K562 (cell line): ENCODE data around the gene LBP. TPM values are rescaled to one million over a fixed set of nuclear protein-coding genes. Genes with fewer than 3 reads are reported as not detected.
A peak's percentile ranks its signal among the peaks of the same experiment; 100 is the strongest.

Source experiments
- ATAC-seq: fragments of 200-7000 bp; cut with Tn5 transposase; 3 replicates; pipeline ENCODE4 v1.9.1; 2020; ENCODE audit warnings: moderate library complexity
- BruUV-seq: library from RNA; stranded (reverse); fragments of 400-500 nt; replicated peaks from 2 replicates; lab custom pipeline; 2021; lab: Mats Ljungman, UMichigan
- CTCF ChIA-PET: fragments of 300-600 bp; formaldehyde crosslinking; extraction: SDS; loops from one replicate; lab custom pipeline; 2021; ENCODE audit warnings: low intra/inter-chr PET ratio; lab: Yijun Ruan, JAX
- POLR2A ChIA-PET: fragments of 300-600, 350-650 bp; sonication (Branson Sonifier 250); formaldehyde crosslinking; extraction: SDS; loops from one replicate; lab custom pipeline; 2021; ENCODE audit warnings: antibody characterized with exemption, inconsistent platforms; lab: Yijun Ruan, JAX
- DNase-seq, 4 experiments: peaks; one replicate each; pipeline versions ENCODE4 v3.0.0 to v3.0.0-alpha.2; 2011 to 2018; ENCODE audit warnings: low spot score in 3 of 4, mixed read lengths in 3 of 4; ENCODE audit errors: extremely low read depth in 1 of 4
- FAIRE-seq: peaks from 2 replicates; lab custom pipeline; 2011; peaks lifted over from hg19 to GRCh38; lab: Jason Lieb, UNC
- H2AFZ ChIP-seq: 2 replicates; pipeline ENCODE4 v1.6.0; 2011; ENCODE audit warnings: low read depth, low read length, control low read depth, inconsistent platforms
- H3K27ac ChIP-seq: fragments of 200-600 bp; 3 replicates; pipeline ENCODE4 v1.8.0; 2011; ENCODE audit warnings: low read depth, mild to moderate bottlenecking, control low read depth, inconsistent platforms, low read length, moderate library complexity, mixed read lengths; ENCODE audit errors: extremely low read depth
- H3K27me3 ChIP-seq, 2 experiments: fragments of 300-600 bp in 1 of 2; 2 replicates in 1 of 2; 3 replicates in 1 of 2; pipeline versions ENCODE4 v1.6.0 to v1.8.0; 2011; ENCODE audit warnings: inconsistent platforms in 2 of 2, low read length in 2 of 2, mild to moderate bottlenecking in 1 of 2, mixed read lengths in 1 of 2, moderate library complexity in 1 of 2; ENCODE audit not compliant: control insufficient read depth in 2 of 2, insufficient read depth in 2 of 2
- H3K36me3 ChIP-seq: fragments of 300-600 bp; 3 replicates; pipeline ENCODE4 v1.8.0; 2011; ENCODE audit warnings: mild to moderate bottlenecking, low read length, inconsistent platforms; ENCODE audit not compliant: control insufficient read depth, insufficient read depth
- H3K4me1 ChIP-seq, 2 experiments: fragments of 200-600 bp in 1 of 2; replicated peaks in 1 of 2; 2 replicates in 1 of 2; 3 replicates in 1 of 2; pipeline versions ENCODE4 v1.5.1 to v1.8.0; 2011; ENCODE audit warnings: inconsistent platforms in 2 of 2, low read length in 2 of 2, mild to moderate bottlenecking in 1 of 2, mixed read lengths in 1 of 2, moderate library complexity in 1 of 2; ENCODE audit not compliant: control insufficient read depth in 2 of 2, insufficient read depth in 2 of 2
- H3K4me2 ChIP-seq: 2 replicates; pipeline ENCODE4 v1.6.1; 2011; ENCODE audit warnings: low read length, control low read depth, inconsistent platforms, mixed read lengths; ENCODE audit not compliant: insufficient read depth
- H3K4me3 ChIP-seq: fragments of 200-600 bp; sonication (generic), shearing (Covaris generic); 2 replicates; pipeline ENCODE4 v1.5.1; 2016; ENCODE audit warnings: control low read depth, inconsistent platforms
- H3K79me2 ChIP-seq: fragments of 200-600 bp; 3 replicates; pipeline ENCODE4 v1.8.0; 2011; ENCODE audit warnings: low read length, inconsistent platforms; ENCODE audit not compliant: control insufficient read depth, insufficient read depth
- H3K9ac ChIP-seq, 2 experiments: 2 replicates each; pipeline versions ENCODE4 v1.6.0 to v1.6.1; 2011; ENCODE audit warnings: low read depth in 2 of 2, low read length in 2 of 2, control low read depth in 1 of 2, inconsistent platforms in 1 of 2, mild to moderate bottlenecking in 1 of 2, mixed read lengths in 1 of 2; ENCODE audit not compliant: insufficient read depth in 1 of 2
- H3K9me1 ChIP-seq: one replicate; pipeline ENCODE4 v1.6.0; 2011; ENCODE audit warnings: inconsistent platforms, mild to moderate bottlenecking, low read length, moderate library complexity; ENCODE audit not compliant: control insufficient read depth, insufficient read depth
- H3K9me3 ChIP-seq: replicated peaks from 2 replicates; pipeline ENCODE4 v1.5.1; 2011; ENCODE audit warnings: low read depth, low read length, inconsistent platforms; ENCODE audit not compliant: control insufficient read depth, insufficient read depth
- H4K20me1 ChIP-seq: replicated peaks from 2 replicates; pipeline ENCODE4 v1.6.1; 2011; ENCODE audit warnings: low read length, inconsistent platforms, mixed read lengths; ENCODE audit not compliant: control insufficient read depth, insufficient read depth
- ATF1 ChIP-seq, 2 experiments: fragments of 450-650 bp in 1 of 2; IDR thresholded peaks; 2 replicates each; pipeline ENCODE4 v1.6.1; 2016; ENCODE audit warnings: missing compliant biosample characterization in 1 of 2, missing genetic modification characterization in 1 of 2
- BCOR ChIP-seq: fragments of 450-650 bp; IDR thresholded peaks from 2 replicates; pipeline ENCODE4 v1.6.1; 2016
- FOXA3 ChIP-seq, 2 experiments: fragments of 450-650 bp in 1 of 2; sonication (generic) in 1 of 2; formaldehyde crosslinking; IDR thresholded peaks in 1 of 2; conservative IDR thresholded peaks in 1 of 2; 2 replicates each; pipeline versions ENCODE4 v1.4.0 to v1.8.0; 2020 to 2022; ENCODE audit warnings: mild to moderate bottlenecking in 2 of 2, missing genetic modification reagents in 1 of 2
- HNRNPLL ChIP-seq: fragments of 200-400 bp; formaldehyde crosslinking; IDR thresholded peaks from 2 replicates; pipeline ENCODE4 v1.6.1; 2017; ENCODE audit warnings: low read length, low read depth, mild to moderate bottlenecking; ENCODE audit not compliant: poor library complexity, severe bottlenecking
- HSF4 ChIP-seq: fragments of 250-450 bp; sonication (Bioruptor Pico); IDR thresholded peaks from 2 replicates; pipeline ENCODE4 v2.1.2; 2022; ENCODE audit warnings: mild to moderate bottlenecking, moderate library complexity, borderline replicate concordance
- KDM1A ChIP-seq, 2 experiments: fragments of 450-650 bp; IDR thresholded peaks; 2 replicates each; pipeline ENCODE4 v1.6.1; 2016; ENCODE audit warnings: mild to moderate bottlenecking in 2 of 2
- MXI1 ChIP-seq: IDR thresholded peaks from 2 replicates; pipeline ENCODE4 v1.6.1; 2011; ENCODE audit warnings: low read depth, mild to moderate bottlenecking, improper control_type of control experiment, low read length
- SMAD4 ChIP-seq: fragments of 250-450 bp; sonication (Bioruptor Pico); conservative IDR thresholded peaks from 2 replicates; pipeline ENCODE4 v1.8.0; 2021; ENCODE audit warnings: inconsistent platforms, mild to moderate bottlenecking, moderate library complexity
- TCF7 ChIP-seq: sonication (generic); IDR thresholded peaks from 2 replicates; pipeline ENCODE4 v1.6.1; 2016; ENCODE audit warnings: antibody characterized with exemption, borderline replicate concordance
- U2AF2 ChIP-seq: fragments of 200-400 bp; formaldehyde crosslinking; optimal IDR thresholded peaks from 2 replicates; pipeline ENCODE3; 2017; ENCODE audit warnings: low read depth, mild to moderate bottlenecking, low read length
- ZNF239 ChIP-seq: fragments of 250-450 bp; sonication (Bioruptor Pico); IDR thresholded peaks from 2 replicates; pipeline ENCODE4 v1.4.0; 2020; ENCODE audit warnings: mild to moderate bottlenecking
- ZNF75A ChIP-seq: fragments of 450-650 bp; formaldehyde crosslinking; IDR thresholded peaks from 2 replicates; pipeline ENCODE4 v1.4.0; 2020; ENCODE audit warnings: mild to moderate bottlenecking
- ZZZ3 ChIP-seq: fragments of 450-650 bp; IDR thresholded peaks from 2 replicates; pipeline ENCODE4 v1.6.1; 2016; ENCODE audit warnings: antibody characterized with exemption, mild to moderate bottlenecking, moderate library complexity
- whole genome bisulfite sequencing: fragments of 100-300 bp; shearing (Covaris generic); methylation state at CpG from one replicate; pipeline ENCODE4 v1.1.6; 2016; ENCODE audit warnings: low coverage, mixed read lengths; ENCODE audit not compliant: insufficient coverage; ENCODE audit errors: missing lambda C conversion rate; 5-methylcytosine and 5-hydroxymethylcytosine counted together
- in situ Hi-C: fragments of 300-500 bp; cut with MboI; formaldehyde crosslinking; loops from 4 replicates; pipeline ENCODE4 v1.15.0; 2018; ENCODE audit warnings: inconsistent platforms, mixed read lengths
- intact Hi-C: fragments of 100-400 bp; cut with micrococcal nuclease; formaldehyde crosslinking; loops from 2 replicates; pipeline ENCODE4 v1.14.2; 2022
- polyA plus RNA-seq, 8 experiments: library from polyadenylated mRNA; depleted of rRNA in 4 of 8; stranded (reverse) in 5 of 8; unstranded in 3 of 8; fragments of >200 nt; fragmentation: Nextera tagmentation in 2 of 8; fragmentation: Illumina TruSeq in 1 of 8; extraction: Ambion mirVana in 2 of 8; extraction: Trizol in 1 of 8; gene quantifications; 2 replicates each; pipeline versions ENCODE4 v1.2.1 to v1.2.3, GENCODE V29; 2011 to 2014; ENCODE audit warnings: inconsistent platforms in 1 of 8, missing spikeins in 1 of 8
- total RNA-seq, 7 experiments: library from RNA; depleted of rRNA in 6 of 7; stranded (reverse); fragments of >200 nt in 6 of 7; fragmentation: Illumina TruSeq in 2 of 7; extraction: Trizol in 2 of 7; gene quantifications; 2 replicates each; pipeline versions ENCODE4 v1.2.1 to v1.2.3, GENCODE V29; 2011 to 2021; ENCODE audit warnings: low replicate concordance in 1 of 7
- TF ChIP-seq, protein P1 (sequence below): fragments of 250-450 bp; sonication (Bioruptor Pico); IDR thresholded peaks from 2 replicates; pipeline ENCODE4 v1.8.0; 2021; ENCODE audit warnings: moderate library complexity, mild to moderate bottlenecking, inconsistent platforms
- TF ChIP-seq, protein P2 (sequence below): fragments of 450-650 bp; formaldehyde crosslinking; conservative IDR thresholded peaks from 2 replicates; pipeline ENCODE4 v1.4.0; 2022; ENCODE audit warnings: mild to moderate bottlenecking, missing genetic modification characterization

LBP gene
- total and polyA plus RNA-seq, 9 of the 15 experiments (the other 6 are each of a cell fraction or from before 2014, with no cell fraction given): 0.06 to 0.31 (median 0.09) TPM; not detected in 3

DNA sequence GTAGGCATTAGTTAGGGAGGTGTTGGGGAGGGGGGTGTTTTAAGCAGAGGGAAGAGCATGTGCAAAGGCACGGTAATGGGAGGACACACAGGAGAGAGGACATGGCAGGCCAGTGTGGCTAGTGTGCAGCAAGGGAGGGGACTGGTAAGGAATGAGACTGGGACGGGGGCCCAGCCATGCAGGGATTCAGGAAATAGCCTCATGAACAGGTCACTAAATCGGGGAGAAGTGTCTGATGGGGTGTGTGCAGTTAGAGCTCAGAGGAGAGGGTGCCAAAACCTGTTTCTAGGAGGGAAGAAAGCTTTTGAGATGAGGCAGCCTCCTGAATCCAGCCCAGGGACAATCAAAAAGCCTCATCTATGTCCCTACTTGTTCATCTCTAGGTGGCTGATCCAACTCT, 34.8 kb upstream of the LBP start:
- TF ChIP-seq ATF1 (CRISPR knock-in tag; IDR thresholded peaks at IDR 0.05): no peak
- TF ChIP-seq ATF1 (tag; IDR thresholded peaks at IDR 0.05): no peak
- no peak for TF ChIP-seq MXI1
- no peak for TF ChIP-seq ZNF75A (CRISPR knock-in tag)
- TF ChIP-seq HSF4 (CRISPR knock-in tag): no peak
- no peak for TF ChIP-seq ZNF239 (CRISPR knock-in tag)
- no peak for TF ChIP-seq BCOR
- no peak for TF ChIP-seq HNRNPLL
- no TSS peak for BruUV-seq
- Histone ChIP-seq H3K9me1 (no peaks in the 10 kb centered on the region), H4K20me1 (no peaks in the 10 kb centered on the region), H3K4me3 (no peak overlapping the region), H3K4me2 (no peak overlapping the region), H3K9ac (no peak overlapping the region), H3K27me3 (peaks cover 10 to 18% of the 10 kb centered on the region in 2 experiments), H3K4me1 (no peaks in the 10 kb centered on the region), H3K9me3 (0 out of 2 replicates have a peak, but pooled peaks cover 6% of the 10 kb centered on the region), H3K79me2 (no peaks in the 10 kb centered on the region), H3K27ac (no peak overlapping the region), H2AFZ (no peak overlapping the region), H3K36me3 (no peaks in the 10 kb centered on the region)
- CTCF ChIA-PET: no interaction called here
- no peak for ATAC-seq
- no peak for FAIRE-seq
- in situ Hi-C loops (no loop called here), intact Hi-C loops (no loop called here)
- 0% methylated on average over 3 of the region's 3 CpGs for WGBS
- DNase-seq: no peak
- POLR2A ChIA-PET: interaction anchor here (0.5 kb wide), 1 partner anchor 59 kb away, joined by 3 read pairs; no protein-coding TSS in a partner anchor

DNA sequence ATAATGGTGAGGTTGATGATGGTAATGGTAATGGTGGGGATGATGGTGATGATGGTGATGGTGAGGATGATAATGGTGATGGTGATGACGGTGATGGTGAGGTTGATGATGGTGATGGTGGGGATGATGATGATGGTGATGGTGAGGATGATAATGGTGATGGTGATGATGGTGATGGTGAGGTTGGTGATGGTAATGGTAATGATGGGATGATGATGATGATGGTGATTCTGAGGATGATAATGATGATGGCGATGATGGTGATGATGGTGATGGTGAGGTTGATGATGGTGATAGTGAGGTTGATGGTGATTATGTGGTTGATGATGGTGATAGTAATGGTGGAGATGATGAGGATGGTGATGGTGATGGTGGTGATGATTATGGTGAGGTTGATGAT, 32.6 kb upstream of the LBP start:
- WGBS: 0% methylated on average over 2 of the region's 2 CpGs
- Histone ChIP-seq H3K9ac (no peak overlapping the region), H3K36me3 (no peaks in the 10 kb centered on the region), H3K4me3 (no peak overlapping the region), H3K27me3 (peaks cover 10 to 23% of the 10 kb centered on the region in 2 experiments), H4K20me1 (no peaks in the 10 kb centered on the region), H3K4me1 (no peaks in the 10 kb centered on the region), H2AFZ (no peak overlapping the region), H3K4me2 (no peak overlapping the region), H3K9me3 (0 out of 2 replicates have a peak, but pooled peaks cover 6% of the 10 kb centered on the region), H3K79me2 (no peaks in the 10 kb centered on the region), H3K9me1 (no peaks in the 10 kb centered on the region), H3K27ac (no peak overlapping the region)
- ATAC-seq (no peak), DNase-seq (no peak), FAIRE-seq (no peak)
- ChIA-PET POLR2A (no interaction called here), CTCF (no interaction called here)
- intact Hi-C loops (no loop called here), in situ Hi-C loops (no loop called here)
- no TSS peak for BruUV-seq
- TF ChIP-seq SMAD4: no peak
- TF ChIP-seq FOXA3 (CRISPR knock-in tag; conservative IDR thresholded peaks at IDR 0.05 in 1 of 2, IDR thresholded peaks at IDR 0.05 in 1 of 2): no peak
- no peak for TF ChIP-seq TCF7
- no peak for TF ChIP-seq ZZZ3
- no peak for TF ChIP-seq U2AF2
- peak; percentile 37 to 40; a peak in 3 of 4 replicates for TF ChIP-seq KDM1A (IDR thresholded peaks at IDR 0.05)
- TF ChIP-seq, protein P1, sequence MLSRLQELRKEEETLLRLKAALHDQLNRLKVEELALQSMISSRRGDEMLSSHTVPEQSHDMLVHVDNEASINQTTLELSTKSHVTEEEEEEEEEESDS (CRISPR knock-in tag): no peak
- TF ChIP-seq, protein P2, sequence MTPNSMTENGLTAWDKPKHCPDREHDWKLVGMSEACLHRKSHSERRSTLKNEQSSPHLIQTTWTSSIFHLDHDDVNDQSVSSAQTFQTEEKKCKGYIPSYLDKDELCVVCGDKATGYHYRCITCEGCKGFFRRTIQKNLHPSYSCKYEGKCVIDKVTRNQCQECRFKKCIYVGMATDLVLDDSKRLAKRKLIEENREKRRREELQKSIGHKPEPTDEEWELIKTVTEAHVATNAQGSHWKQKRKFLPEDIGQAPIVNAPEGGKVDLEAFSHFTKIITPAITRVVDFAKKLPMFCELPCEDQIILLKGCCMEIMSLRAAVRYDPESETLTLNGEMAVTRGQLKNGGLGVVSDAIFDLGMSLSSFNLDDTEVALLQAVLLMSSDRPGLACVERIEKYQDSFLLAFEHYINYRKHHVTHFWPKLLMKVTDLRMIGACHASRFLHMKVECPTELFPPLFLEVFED (CRISPR knock-in tag): 0 out of 2 replicates have a peak, but pooled peaks have one; percentile 26
